Measurements from ENCODE around the gene WNT1.

DNA sequence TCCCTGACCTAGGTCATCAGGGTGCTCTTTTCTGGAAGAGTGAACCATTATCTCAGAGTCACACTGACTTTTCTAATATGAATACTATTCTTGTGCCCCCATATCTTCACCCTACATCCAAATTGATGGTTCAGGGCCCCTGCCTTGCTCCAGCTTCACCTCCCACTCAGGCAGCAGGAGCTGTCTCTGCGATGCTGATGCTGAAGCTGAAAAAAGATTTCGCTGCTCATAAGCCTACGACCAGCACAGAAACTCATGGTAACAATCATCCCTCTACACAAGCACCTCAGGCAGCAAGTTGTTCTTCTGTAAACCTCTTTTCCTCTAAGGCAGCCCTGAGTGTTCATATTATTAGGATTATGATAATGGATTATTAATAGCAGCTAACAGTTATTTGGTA is 24.1 kb upstream of the WNT1 start:
- TF ChIP-seq POLR2AphosphoS5 (IDR thresholded peaks at IDR 0.05; ENCODE audit: low read depth, low read length) (no peak), TAF1 (IDR thresholded peaks at IDR 0.05; ENCODE audit: borderline replicate concordance, insufficient read depth, low read length) (no peak), SIN3A (IDR thresholded peaks at IDR 0.05; ENCODE audit: borderline replicate concordance, insufficient read depth, low read length) (no peak)
- TF ChIP-seq, protein P1, sequence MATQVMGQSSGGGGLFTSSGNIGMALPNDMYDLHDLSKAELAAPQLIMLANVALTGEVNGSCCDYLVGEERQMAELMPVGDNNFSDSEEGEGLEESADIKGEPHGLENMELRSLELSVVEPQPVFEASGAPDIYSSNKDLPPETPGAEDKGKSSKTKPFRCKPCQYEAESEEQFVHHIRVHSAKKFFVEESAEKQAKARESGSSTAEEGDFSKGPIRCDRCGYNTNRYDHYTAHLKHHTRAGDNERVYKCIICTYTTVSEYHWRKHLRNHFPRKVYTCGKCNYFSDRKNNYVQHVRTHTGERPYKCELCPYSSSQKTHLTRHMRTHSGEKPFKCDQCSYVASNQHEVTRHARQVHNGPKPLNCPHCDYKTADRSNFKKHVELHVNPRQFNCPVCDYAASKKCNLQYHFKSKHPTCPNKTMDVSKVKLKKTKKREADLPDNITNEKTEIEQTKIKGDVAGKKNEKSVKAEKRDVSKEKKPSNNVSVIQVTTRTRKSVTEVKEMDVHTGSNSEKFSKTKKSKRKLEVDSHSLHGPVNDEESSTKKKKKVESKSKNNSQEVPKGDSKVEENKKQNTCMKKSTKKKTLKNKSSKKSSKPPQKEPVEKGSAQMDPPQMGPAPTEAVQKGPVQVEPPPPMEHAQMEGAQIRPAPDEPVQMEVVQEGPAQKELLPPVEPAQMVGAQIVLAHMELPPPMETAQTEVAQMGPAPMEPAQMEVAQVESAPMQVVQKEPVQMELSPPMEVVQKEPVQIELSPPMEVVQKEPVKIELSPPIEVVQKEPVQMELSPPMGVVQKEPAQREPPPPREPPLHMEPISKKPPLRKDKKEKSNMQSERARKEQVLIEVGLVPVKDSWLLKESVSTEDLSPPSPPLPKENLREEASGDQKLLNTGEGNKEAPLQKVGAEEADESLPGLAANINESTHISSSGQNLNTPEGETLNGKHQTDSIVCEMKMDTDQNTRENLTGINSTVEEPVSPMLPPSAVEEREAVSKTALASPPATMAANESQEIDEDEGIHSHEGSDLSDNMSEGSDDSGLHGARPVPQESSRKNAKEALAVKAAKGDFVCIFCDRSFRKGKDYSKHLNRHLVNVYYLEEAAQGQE (IDR thresholded peaks at IDR 0.05; ENCODE audit: insufficient read depth in 1 of 2, low read depth in 2 of 2, low read length in 2 of 2) = no peak
